ENCODE measurements around the gene TMCC1.
"Not testable (repeated sequence)": the region's sequence is repeated elsewhere in the genome, so short reads cannot be mapped to it uniquely, and the experiment has no call there.

TMCC1 gene
- 27.8 reads per million, percentile 54 among the genes with 10 or more reads in this experiment for total RNA-seq

DNA sequence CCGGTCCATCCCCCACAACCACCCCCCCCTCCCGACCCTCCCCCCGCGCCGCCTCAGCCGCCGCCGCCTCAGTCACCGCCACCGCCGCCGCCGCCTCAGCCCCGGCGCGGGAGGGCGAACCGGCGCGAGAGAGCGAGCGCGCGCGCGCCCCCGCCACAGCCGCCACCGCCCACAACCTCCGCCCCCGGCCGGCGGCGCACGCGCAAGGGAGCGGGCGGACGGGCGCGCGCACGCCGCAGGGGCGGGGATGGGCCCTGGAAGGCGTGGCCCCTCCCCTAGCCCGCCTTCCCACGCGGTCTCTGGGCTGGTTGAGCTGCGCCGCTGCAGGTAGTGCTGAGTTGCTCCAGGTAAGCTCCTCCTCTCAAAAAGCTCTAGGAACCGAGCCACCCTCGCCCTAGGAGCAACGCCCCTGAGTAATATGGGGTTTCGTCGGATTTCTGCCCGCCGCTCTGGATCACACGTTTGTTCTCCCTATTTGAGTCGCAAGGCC, at the start of gene TMCC1:
Gene TMCC1, minus strand, starts transcription at position 131 of the 490 bp plus-strand sequence.
- peak; percentile 85 for DNase-seq

DNA sequence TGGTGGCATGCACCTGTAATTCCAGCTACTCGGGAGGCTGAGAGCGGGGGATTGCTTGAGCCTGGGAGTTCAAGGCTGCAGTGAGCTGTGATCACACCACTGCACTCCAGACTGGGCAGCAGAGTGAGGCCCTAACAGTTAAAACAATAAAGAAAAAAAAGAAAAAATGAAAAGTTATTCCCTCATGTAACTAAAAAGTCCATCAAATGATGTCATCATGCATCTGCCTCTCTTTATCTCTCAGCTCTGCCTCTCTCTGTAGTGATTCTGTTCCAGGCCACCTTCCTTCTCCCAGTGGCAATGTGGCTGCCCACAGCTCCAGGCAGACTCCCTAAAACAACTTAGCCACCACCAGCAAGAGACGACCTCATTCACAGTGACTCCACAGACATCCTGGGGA, 49.5 kb upstream of the TMCC1 start:
- no peak for DNase-seq

DNA sequence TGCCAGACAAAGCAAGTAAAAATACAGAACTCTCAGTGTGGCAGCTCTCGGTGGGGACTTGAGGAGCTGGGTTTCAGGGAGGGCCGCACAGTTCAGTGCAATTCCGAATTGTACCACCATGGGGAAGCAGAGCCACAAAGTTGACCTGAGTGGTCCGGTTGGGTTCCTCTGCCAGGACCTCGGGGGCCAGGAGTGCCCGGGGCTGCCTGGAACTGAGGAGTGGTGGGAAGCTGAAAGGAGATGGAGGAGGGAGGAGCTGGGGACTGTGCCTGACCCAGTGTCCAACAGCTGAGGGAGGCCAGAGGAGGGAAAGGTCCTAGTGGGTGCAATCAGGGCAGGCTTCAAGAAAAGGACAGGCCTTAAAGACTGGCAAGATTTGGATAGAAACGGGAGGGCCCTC, 48.8 kb upstream of the TMCC1 start:
- DNase-seq: no peak

DNA sequence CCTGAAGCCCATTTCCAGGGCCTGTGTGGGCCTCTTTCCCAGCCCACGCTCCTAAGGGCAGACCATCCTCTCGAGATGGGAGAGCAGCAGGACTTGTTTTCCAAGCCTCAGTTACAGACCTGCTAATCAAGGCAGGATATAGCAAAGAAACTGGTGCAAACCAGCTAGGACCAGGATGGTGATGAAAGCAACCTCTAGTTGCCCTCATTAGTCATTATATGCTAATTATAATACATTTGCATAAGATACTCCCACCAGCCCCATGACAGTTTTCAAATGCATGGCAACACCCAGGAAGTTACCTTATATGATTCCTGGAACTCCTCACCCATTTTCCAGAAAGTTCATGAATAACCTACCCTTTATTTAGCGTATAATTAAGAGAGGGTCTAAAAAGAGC, 46.6 kb upstream of the TMCC1 start:
- DNase-seq: no peak

DNA sequence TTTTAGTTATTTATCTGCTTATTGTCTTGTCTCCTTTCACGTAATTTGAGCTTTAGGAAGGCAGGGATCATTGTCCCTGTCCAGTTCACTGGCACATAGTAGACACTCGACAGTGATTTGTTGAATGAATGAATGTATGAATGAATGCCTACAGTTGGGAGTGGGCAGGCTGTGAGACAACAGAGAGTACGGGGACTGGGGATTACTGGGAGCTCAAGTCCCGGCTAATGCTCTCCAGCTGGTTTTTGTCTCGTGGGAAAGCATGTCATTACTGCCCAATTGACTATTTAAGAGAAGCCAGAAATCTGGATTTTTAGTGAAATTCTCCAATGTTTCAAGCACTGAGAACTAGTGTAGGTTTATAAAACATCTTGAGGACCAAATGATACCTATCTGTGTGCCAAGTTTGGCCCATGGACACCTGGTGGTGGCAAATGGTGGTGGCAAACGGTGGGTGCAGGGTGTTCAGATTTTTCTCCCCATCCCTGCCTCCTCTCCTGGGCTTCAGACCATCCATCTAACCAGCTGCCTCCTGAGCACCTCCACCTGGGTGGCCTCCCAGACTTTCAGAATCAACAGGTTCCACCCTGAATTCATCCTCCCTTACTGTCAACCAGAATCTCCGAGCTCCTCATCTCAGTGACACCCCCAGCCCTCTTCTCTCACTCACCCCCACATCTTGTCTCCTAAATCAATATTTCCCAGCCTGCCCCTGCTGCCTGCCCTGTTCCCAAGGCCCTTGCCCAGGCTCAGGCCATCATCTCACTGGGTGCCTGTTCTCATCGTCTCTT, 44.8 kb upstream of the TMCC1 start:
- no peak for DNase-seq

DNA sequence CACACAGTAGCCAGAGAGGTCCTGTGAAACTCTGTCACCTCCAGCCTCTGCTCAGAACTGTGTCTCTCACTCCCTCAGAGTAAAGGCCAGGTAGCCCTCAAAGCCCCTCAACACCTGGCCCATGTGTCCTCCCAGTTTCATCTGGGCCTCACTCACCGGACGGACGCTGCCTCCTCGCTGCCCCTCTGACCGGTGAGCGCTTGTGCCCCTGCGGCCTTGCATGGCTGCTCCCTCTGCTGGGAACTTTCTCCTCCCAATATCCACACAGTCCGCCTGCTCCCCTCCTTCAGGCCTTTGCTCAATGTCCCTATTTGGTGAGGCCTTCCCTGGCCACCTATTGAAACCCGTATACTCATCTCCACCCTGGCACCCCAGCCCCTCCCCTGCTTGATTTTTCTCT, 44.2 kb upstream of the TMCC1 start:
- no peak for DNase-seq

DNA sequence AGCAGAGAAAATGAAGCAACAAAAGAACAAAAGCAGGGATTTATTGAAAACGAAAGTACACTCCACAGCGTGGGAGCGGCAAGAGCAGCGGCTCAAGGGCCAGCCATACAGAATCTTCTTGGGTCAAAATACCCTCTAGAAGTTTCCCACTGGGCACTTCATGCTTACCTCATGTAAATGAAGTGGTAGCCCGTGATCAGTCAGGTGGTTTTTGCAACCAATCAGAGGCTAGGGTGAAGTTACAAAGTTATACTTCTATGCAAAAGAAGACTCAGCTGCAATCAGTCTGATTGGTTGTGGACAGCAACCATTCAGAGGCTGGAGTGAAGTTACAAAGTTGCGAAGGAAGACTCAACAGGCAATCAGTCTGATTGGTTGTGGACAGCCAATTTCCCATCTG, 43.2 kb upstream of the TMCC1 start:
- no peak for DNase-seq

DNA sequence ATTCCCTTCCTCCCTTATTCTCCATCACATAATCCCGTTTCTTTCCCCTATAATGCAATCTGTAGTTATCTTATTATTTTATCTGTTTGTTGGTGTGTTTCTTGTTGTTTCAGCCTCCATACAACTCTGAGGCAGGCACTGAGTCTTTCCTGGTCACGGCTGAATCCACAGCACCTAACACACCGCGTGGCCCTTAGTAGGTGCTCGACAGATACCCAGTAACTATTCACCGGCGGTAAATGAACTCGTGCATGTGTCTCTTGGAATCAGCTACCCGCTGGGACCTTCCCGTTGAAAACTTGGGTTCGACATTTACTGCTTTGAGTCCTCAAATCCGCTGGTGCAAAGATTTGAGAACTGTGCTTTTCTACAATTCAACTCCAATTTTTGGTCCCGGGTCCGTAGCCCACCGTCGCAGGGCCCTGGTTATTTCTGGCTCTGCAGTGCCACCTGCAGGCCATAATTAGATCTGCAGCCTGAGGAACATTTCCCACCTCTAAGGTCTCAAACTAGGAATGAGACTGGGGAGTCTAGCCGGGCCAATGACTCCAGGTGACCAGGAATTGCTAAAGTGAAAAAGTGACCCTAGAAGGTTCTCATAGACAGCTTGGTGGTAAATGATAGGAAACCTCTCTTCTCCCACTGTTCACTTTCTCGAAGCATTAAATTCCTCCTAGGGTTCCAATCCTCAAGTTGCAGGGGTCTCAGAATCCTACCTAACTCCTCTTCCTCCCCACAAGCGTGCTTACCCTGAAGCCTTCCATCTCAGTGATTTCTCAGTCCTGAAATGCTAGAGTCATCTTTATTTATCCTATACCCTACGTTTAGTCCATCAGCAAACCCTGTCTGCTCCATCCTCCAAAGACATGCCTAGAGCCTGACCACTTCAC, 41.0 kb upstream of the TMCC1 start:
- peak; percentile 10 for DNase-seq

DNA sequence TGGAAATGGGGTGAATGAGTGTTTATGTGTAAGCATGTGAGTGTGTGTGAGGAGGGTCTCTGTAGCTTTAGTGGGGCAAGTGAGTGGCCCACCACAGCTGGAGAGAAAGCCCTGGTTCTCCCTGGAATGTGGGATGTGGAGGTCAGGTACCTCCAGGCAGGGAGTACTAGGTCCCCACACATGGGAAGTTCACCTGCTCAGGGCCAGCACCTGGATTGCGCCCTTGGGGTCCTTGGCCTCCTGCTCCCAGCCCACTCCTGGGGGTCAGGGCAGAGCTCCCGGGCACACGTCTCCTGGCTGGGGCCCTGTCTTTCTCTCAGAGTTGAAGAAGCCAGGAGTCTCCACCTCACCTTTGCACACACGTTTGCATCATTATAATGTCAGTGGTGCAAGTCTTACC, 40.0 kb upstream of the TMCC1 start:
- no peak for DNase-seq

DNA sequence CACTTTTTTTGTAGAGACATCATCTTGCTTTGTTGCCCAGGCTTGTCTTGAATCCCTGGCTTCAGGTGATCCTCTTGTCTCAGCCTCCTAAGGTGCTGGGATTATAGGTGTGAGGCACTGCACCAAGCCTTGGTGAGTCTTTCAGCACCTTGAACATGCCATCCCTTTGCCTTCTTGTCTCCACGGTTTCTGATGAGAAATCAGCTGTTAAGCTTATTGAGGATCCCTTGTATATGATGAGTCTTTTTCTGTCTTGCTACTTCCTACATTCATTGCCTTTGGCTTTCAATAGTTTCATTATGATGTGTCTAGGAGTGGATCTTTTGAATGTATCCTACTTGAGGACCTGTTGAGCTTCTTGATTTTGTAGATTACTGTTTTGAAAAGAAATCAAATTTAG, 35.9 kb upstream of the TMCC1 start:
- no peak for DNase-seq

DNA sequence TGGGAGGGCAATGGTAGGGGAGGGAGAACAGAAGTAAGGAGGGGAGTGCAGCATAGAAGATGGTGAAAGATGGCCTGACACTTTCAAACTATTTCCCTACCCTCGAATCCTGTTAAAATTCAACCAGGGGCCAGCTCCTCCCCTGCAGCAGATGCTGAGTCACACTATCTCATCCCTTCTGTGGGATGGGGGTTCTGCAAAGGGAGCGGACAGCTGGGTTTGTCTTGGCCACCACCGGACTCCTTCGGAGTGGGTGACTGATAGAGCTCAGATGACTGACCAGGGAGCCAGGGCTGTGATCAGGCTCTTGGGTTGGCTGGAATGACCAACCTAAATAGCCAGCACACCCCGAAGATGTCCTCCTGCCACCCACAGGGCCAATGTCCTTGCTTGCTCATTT, 33.6 kb upstream of the TMCC1 start:
- DNase-seq: no peak

DNA sequence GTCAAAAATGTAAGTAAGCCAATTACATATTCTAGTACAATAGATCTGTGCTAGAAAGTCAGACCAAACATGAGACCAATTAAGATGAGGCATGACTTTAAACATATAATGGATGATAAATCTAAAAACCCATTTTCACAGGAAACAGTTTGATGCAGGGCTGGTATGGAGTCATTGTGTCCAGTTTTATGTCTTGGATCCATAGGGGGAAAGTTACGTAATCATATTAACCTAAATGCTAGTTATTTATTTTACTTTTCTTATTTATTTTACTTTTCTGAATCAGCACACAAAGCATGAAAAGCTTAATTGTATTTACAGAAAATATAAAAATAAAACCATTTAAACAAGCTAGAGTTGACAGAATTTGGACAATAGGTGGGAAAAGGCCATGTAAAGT, 26.3 kb upstream of the TMCC1 start:
- no peak for DNase-seq

DNA sequence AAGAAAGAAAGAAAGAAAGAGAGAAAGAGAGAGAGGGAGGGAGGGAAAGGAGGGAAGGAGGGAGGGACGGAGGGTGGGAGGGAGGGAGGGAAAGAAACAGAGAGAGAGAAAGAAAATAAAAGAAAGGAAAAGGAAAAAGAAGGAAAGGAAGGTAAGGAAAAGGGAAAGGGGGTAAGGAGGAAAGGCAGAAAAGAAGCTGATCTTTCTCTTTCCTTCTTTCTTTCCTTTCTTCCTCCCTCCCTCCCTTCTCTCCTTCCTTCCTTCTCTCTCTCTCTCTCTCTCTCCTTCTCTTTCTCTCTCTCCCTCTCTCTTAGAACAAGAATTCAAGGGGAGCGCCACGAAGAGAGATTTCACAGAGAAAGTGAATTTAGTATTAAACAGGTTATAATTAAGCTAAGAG, 25.8 kb upstream of the TMCC1 start:
- DNase-seq: no peak

DNA sequence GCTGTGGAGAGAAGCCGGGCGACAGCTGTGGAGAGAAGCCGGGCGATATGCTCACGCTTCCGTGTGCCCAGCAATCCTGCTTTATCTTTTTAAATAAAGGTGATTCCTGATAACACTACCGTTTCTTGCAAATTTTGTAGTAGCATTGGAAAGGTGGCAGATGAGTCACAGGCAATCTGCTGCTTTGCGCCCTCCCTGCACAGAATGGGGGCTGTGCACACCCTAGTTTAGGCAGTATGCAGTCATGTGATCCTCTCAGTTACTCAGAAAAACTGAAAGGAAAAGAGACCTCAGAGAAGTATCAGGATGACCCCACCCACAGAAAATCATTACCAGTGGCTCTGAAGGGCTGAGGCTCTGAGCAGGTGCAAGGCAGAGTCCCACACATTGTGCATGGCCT, 24.9 kb upstream of the TMCC1 start:
- DNase-seq: no peak

DNA sequence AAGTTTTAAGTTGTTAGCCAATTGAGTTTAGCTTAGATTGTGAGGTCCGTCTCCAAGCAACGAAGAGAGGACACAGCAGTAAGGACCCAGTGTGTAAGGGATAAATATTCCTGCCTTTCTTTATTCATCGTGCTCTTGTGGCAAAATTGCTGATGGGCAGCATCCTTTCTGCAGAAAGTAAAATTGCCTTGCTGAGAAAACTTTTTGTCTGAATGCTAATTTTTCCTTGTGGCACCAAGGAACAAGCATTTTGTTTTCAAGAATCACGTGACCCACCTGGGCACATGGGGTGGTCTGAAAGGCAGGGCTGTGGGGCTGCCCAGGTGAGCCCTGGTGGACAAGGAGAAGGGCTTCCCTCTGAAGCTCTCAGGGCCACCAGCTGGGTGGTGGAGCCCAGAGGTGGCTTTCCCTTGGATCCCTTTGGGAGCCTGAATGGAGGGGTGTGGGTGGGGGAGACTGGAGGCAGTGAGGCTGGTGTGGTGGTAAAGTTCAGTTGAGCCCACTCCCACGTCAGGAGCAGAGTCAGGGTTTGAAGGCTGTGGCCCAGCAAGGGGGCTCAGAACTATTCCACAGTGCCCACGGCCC, 24.0 kb upstream of the TMCC1 start:
- DNase-seq: no peak

DNA sequence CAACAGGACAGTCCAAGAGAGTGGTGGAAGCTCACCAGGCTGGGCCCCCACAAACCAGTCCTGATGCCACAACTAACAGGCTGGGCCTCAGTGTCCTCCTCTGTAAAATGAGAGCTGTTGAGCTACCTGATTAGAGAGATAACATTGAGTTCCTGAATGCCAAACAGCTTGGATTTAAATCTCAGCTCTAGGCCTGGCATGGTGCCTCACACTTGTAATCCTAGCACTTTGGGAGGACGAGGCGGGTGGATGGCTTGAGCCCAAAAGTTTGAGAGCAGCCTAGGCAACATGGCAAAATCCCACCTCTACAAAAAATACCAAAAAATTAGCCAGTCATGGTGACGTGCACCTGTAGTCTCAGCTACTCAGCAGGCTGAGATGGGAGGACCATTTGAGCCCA, 20.1 kb upstream of the TMCC1 start:
- no peak for DNase-seq

DNA sequence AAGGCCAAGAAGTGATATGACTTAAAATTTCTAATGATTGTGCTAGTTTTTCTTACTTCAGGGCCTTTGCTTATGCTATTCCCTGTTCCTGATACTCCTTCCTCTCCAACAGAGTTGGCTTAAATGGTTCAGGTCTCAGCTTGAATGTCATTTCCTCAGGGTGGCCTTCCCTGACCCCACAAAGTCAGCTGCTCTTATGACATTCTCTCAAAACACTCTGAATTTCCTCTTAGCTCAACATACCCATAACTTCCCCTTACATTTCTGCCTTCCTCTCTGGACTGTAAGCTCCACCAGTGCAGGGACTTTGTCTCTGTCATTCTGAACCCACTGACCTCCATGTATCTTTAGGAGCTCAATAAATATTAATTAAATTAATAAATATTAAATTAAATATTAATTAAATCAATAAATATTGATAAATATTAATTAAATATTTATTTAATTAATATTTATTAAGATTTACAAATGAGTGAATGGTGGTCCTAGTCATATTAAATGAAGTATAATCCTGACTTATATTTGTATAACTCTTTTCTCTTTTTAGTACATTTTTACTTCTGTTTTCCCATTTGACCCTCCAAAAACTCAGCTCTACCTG, 17.9 kb upstream of the TMCC1 start:
- no peak for DNase-seq

DNA sequence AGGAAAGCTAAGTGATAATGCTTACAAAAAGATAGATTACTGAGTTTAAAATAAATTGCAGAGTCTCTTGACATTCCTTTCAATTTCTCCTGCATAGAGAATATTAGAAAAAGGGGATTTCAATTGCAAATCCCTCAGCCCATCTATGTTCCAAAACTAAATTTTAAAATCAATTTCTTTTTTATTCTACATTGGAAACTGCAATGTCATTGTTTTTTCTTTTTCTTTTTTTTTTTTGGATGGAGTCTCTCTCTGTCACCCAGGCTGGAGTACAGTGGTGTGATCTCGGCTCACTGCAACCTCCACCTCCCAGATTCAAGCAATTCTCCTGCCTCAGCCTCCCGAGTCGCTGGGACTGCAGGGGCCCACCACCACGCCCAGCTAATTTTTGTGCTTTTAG, 15.7 kb upstream of the TMCC1 start:
- DNase-seq: not testable (repeated sequence)

DNA sequence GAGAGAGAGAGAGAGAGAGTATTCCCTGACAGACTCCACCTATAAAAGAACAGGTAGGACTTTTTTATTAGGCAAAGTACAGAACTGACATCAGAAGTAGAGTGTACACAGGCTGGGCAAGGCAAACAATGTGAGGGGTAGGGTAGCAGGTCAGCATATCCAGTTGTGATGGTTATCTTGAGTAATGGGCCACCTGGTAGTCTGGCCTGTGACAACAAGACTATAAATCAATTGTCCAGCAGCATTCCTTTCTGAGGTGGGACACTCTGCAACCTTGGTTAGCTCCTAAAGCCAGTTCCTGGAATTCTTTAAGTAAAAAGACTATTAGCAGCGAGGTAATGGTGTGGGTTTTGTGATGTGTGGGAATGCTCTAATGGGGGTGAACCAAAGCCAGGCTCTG, 14.9 kb upstream of the TMCC1 start:
- DNase-seq: no peak

DNA sequence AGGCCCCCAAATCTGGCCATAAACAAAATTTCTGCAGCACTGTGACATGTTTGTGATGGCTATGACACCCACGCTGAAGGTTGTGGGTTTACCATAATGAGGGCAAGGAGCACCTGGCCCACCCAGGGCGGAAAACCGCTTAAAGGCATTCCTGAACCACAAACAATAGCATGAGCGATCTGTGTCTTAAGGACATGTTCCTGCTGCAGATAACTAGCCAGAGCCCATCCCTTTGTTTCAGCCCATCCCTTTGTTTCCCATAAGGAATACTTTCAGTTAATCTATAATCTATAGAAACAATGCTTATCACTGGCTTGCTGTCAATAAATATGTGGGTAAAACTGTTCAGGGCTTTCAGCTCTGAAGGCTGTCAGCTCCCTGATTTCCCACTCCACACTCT, 7.8 kb upstream of the TMCC1 start:
- DNase-seq: not testable (repeated sequence)

DNA sequence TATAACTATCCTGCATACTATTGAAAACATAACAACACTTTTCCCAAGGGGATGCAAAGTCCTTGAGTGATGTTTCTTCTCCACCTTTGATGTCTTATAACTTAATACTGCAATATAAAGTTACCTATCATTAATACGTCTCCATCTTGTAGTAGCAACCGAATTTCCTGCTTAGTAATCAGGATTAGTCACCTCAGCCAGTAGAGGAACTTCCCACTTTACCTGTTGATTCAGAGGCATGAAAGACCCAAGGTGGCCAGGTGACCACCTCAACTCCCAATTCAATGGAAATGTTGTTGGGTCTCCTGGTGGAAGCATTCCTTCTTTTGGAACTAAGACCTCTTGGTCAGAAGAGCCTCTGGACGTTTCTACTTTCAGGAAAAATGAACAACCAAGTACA, 3.5 kb upstream of the TMCC1 start:
- no peak for DNase-seq

DNA sequence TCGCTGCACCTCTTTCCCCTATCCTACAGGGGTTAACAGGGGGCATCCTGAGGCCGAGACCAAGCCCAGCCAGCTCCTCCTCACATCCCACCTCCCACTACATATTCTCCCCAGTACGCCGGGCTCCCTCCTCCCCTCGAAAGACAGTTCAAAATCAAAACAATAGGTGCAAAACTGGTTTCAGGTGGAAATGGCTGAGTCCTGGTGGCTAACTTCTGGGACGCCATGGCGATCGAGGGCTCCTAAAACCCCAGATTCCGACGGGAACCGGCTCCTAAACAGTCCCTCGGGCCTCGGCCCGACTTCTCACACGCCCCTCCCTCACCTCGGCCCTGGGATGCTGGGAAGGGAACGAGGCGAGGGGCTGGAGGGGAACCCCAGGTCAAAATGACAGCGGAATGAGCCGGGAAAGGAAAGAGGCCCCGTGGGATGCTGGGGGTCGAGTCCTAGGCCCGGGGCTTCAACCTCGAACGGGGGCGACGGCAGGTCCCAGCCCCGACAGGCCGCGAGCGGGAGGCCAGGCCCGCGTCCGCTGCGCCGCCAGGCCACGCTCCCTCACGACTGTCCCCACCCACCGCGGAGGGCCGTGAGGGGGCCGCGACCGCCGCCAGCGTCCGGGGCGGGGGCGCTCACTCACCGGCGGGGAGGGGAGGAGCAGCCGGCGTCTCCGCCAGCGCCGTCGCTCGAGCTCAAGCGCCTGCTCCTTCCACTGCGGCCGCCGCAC, 492 bp downstream of the TMCC1 start:
- peak; percentile 67 for DNase-seq
